Liver (tissue), 9 donors: Measurements from ENCODE around the gene MBD3L3. TPM values are rescaled to one million over a fixed set of nuclear protein-coding genes. Genes with fewer than 3 reads are reported as not detected.
"Not testable (repeated sequence)": the region's sequence is repeated elsewhere in the genome, so short reads cannot be mapped to it uniquely, and the experiment has no call there.

Experiments
- DNase-seq: peaks from one replicate; pipeline ENCODE4 v3.0.0-alpha.2; 2017; ENCODE audit warnings: low spot score
- H3K27ac ChIP-seq, 2 donors: one replicate each; pipeline ENCODE4 v1.7.0; 2013; ENCODE audit warnings: inconsistent platforms in 2 of 2, low read length in 2 of 2, control low read depth in 1 of 2, low read depth in 1 of 2, mild to moderate bottlenecking in 1 of 2
- H3K27me3 ChIP-seq, 4 donors: one replicate each; pipeline versions ENCODE4 v1.6.1 to v1.7.0; 2013; ENCODE audit warnings: low read length in 3 of 4, inconsistent platforms in 1 of 4, mild to moderate bottlenecking in 1 of 4, moderate library complexity in 1 of 4; ENCODE audit not compliant: control insufficient read depth in 4 of 4, insufficient read depth in 4 of 4
- H3K36me3 ChIP-seq, 4 donors: one replicate each; pipeline versions ENCODE4 v1.6.1 to v1.7.0; 2013; ENCODE audit warnings: low read length in 3 of 4, mild to moderate bottlenecking in 3 of 4, low read depth in 1 of 4, moderate library complexity in 1 of 4; ENCODE audit not compliant: control insufficient read depth in 4 of 4, insufficient read depth in 3 of 4
- H3K4me1 ChIP-seq, 4 donors: one replicate each; pipeline versions ENCODE4 v1.6.1 to v1.7.0; 2013; ENCODE audit warnings: low read length in 3 of 4, mild to moderate bottlenecking in 3 of 4, moderate library complexity in 1 of 4; ENCODE audit not compliant: control insufficient read depth in 4 of 4, insufficient read depth in 4 of 4
- H3K4me3 ChIP-seq, 3 donors: one replicate each; pipeline versions ENCODE4 v1.6.1 to v1.7.0; 2013; ENCODE audit warnings: low read length in 3 of 3, control low read depth in 1 of 3, low read depth in 1 of 3, mild to moderate bottlenecking in 1 of 3
- H3K9ac ChIP-seq, 2 donors: one replicate each; pipeline ENCODE4 v1.7.0; 2013; ENCODE audit warnings: low read length in 2 of 2, mild to moderate bottlenecking in 2 of 2, moderate library complexity in 2 of 2, control low read depth in 1 of 2, low read depth in 1 of 2
- H3K9me3 ChIP-seq, 4 donors: one replicate each; pipeline versions ENCODE4 v1.6.1 to v1.7.0; 2013; ENCODE audit warnings: low read length in 3 of 4; ENCODE audit not compliant: control insufficient read depth in 4 of 4
- CTCF ChIP-seq: fragments of 150-350 bp; IDR thresholded peaks from 2 replicates; pipeline ENCODE4 v1.5.1; 2017; ENCODE audit warnings: improper control_type of control experiment, low read depth, low read length; ENCODE audit not compliant: missing input control
- EGR1 ChIP-seq, 2 donors: IDR thresholded peaks; 2 replicates each; pipeline ENCODE4 v1.6.1; 2016 to 2018; ENCODE audit warnings: antibody characterized with exemption in 2 of 2, low read depth in 2 of 2
- FOXA2 ChIP-seq: IDR thresholded peaks from 2 replicates; pipeline ENCODE4 v1.6.1; 2016; ENCODE audit warnings: antibody characterized with exemption
- GABPA ChIP-seq, 2 donors: IDR thresholded peaks in 1 of 2; conservative IDR thresholded peaks in 1 of 2; 2 replicates each; pipeline ENCODE4 v1.6.1; 2016; ENCODE audit warnings: antibody characterized with exemption in 2 of 2, mild to moderate bottlenecking in 1 of 2, moderate library complexity in 1 of 2
- HNF4G ChIP-seq: IDR thresholded peaks from 2 replicates; pipeline ENCODE4 v1.6.1; 2016; ENCODE audit warnings: antibody characterized with exemption
- RAD21 ChIP-seq, 2 donors: IDR thresholded peaks; 2 replicates each; pipeline ENCODE4 v1.6.1; 2016; ENCODE audit warnings: antibody characterized with exemption in 2 of 2, mild to moderate bottlenecking in 2 of 2
- RXRA ChIP-seq, 2 donors: IDR thresholded peaks; 2 replicates each; pipeline ENCODE4 v1.6.1; 2017 to 2018; ENCODE audit warnings: antibody characterized with exemption in 2 of 2, mild to moderate bottlenecking in 1 of 2
- SP1 ChIP-seq: IDR thresholded peaks from 2 replicates; pipeline ENCODE4 v1.6.1; 2018; ENCODE audit warnings: antibody characterized with exemption, mild to moderate bottlenecking
- TAF1 ChIP-seq: conservative IDR thresholded peaks from 2 replicates; pipeline ENCODE4 v1.6.1; 2016; ENCODE audit warnings: antibody characterized with exemption, mild to moderate bottlenecking
- YY1 ChIP-seq: IDR thresholded peaks from 2 replicates; pipeline ENCODE4 v1.6.1; 2016; ENCODE audit warnings: antibody characterized with exemption, mild to moderate bottlenecking
- ZBTB33 ChIP-seq: IDR thresholded peaks from 2 replicates; pipeline ENCODE4 v1.6.1; 2016; ENCODE audit warnings: antibody characterized with exemption
- WGBS: extraction: QIAGEN DNeasy Blood & Tissue Kit; methylation state at CpG from one replicate; pipeline ENCODE4 v1.1.7; 2013; 5-methylcytosine and 5-hydroxymethylcytosine counted together
- polyA plus RNA-seq, 2 donors: library from polyadenylated mRNA; stranded (reverse) in 1 of 2; unstranded in 1 of 2; fragments of 200-250 nt in 1 of 2; fragments of >200 nt in 1 of 2; fragmentation: Nextera tagmentation in 1 of 2; extraction: Ambion mirVana in 1 of 2; gene quantifications; one replicate each; pipeline versions ENCODE4 v1.2.1 to v1.2.3, GENCODE V29; 2013 to 2015
- total RNA-seq, 2 donors: library from RNA; depleted of rRNA; stranded (reverse); fragments of >200 nt; gene quantifications; one replicate each; pipeline ENCODE4 v1.2.3, GENCODE V29; 2014
- donor health status: healthy.
- donor health status: healthy.
- donor health status: healthy.
- donor health status: healthy.
- donor health status: healthy.

MBD3L3 gene
- total and polyA plus RNA-seq, 4 donors: not detected

- Histone ChIP-seq H3K27ac (no peak overlapping the region), H3K36me3 (no peaks in the 10 kb centered on the region), H3K4me3 (no peak overlapping the region), H3K4me1 (no peaks in the 10 kb centered on the region), H3K9me3 (no peaks in the 10 kb centered on the region), H3K27me3 (no peaks in the 10 kb centered on the region), H3K9ac (no peak overlapping the region)
- no peak for DNase-seq
- TF ChIP-seq RAD21 (IDR thresholded peaks at IDR 0.05) (no peak), TAF1 (no peak), EGR1 (IDR thresholded peaks at IDR 0.05; ENCODE audit: low read depth in 2 of 2) (no peak), CTCF (no peak), FOXA2 (no peak), RXRA (IDR thresholded peaks at IDR 0.05) (no peak), YY1 (no peak), ZBTB33 (no peak), SP1 (no peak)
- 89% methylated on average over 9 of the region's 9 CpGs for WGBS
Observed at GRCh38 chr19:7063764-7064418, 5.4 kb upstream of the MBD3L3 start.

- no peaks in the 10 kb centered on the region for H3K36me3 ChIP-seq
- H3K4me3 ChIP-seq: no peak overlapping the region
- no peak overlapping the region for H3K27ac ChIP-seq
- H3K9me3 ChIP-seq: no peaks in the 10 kb centered on the region
- DNase-seq: no peak
- H3K27me3 ChIP-seq: no peaks in the 10 kb centered on the region
- TF ChIP-seq GABPA (IDR thresholded peaks at IDR 0.05 in 1 of 2, conservative IDR thresholded peaks at IDR 0.05 in 1 of 2) (no peak), CTCF (no peak), HNF4G (no peak), SP1 (no peak), RAD21 (IDR thresholded peaks at IDR 0.05) (no peak)
- H3K9ac ChIP-seq: no peak overlapping the region
- 75% methylated on average over 4 of the region's 4 CpGs for WGBS
- no peaks in the 10 kb centered on the region for H3K4me1 ChIP-seq
Observed at GRCh38 chr19:7063339-7063738, 4.9 kb upstream of the MBD3L3 start.

GRCh38 chr19:7059977-7060376 lies 1.5 kb upstream of the MBD3L3 start:
- not testable (repeated sequence) for H3K9ac ChIP-seq, DNase-seq, H3K27ac ChIP-seq, H3K9me3 ChIP-seq, H3K27me3 ChIP-seq, H3K4me3 ChIP-seq, H3K36me3 ChIP-seq, H3K4me1 ChIP-seq
- WGBS: 67% methylated on average over 1 of the region's 2 CpGs

- not testable (repeated sequence) for H3K4me1 ChIP-seq, H3K9ac ChIP-seq, H3K27me3 ChIP-seq, H3K36me3 ChIP-seq, H3K27ac ChIP-seq, H3K4me3 ChIP-seq, DNase-seq, H3K9me3 ChIP-seq
- WGBS: 76% methylated on average over 8 of the region's 16 CpGs
Observed at GRCh38 chr19:7056371-7056770, 2.1 kb downstream of the MBD3L3 start.

- 93% methylated on average over 12 of the region's 14 CpGs for WGBS
- H3K36me3 ChIP-seq, H3K27me3 ChIP-seq, H3K4me1 ChIP-seq, H3K9me3 ChIP-seq, H3K9ac ChIP-seq, H3K27ac ChIP-seq, DNase-seq, H3K4me3 ChIP-seq: not testable (repeated sequence)
Observed at GRCh38 chr19:7055679-7056078, 2.8 kb downstream of the MBD3L3 start.
